ENCODE data around the gene PPP2R1B. TPM values are rescaled to one million over a fixed set of nuclear protein-coding genes. Genes with fewer than 3 reads are reported as not detected.

Gene PPP2R1B
- total and polyA plus RNA-seq, 2 of the 8 experiments (the other 6 are each of a cell fraction or from before 2014, with no cell fraction given) = 25.8 to 87.0 TPM

- TF ChIP-seq MAX (IDR thresholded peaks at IDR 0.05) = no peak
- TF ChIP-seq USF2 (IDR thresholded peaks at IDR 0.05; ENCODE audit: low read length) = no peak
- TF ChIP-seq SP1 (IDR thresholded peaks at IDR 0.05; ENCODE audit: low read depth, low read length) = no peak
These were observed 71.3 kb downstream of the PPP2R1B start (continued) for GRCh38 chr11:111694851-111695250.

All from H1 (cell line).